ENCODE data around the gene CFAP107.

The CFAP107 gene

GRCh38 chr1:12756273-12756672 lies 10.3 kb downstream of the CFAP107 start:
- in situ Hi-C loops (cut with HindIII; ENCODE audit: low pct_unique_long_range_greater_than_20kb, low sequenced_read_pairs), result no loop called here
- no peak for DNase-seq (ENCODE audit: low read depth in 1 of 2, low spot score in 1 of 2)
- TF ChIP-seq JUND (IDR thresholded peaks at IDR 0.05; ENCODE audit: low read depth), result no peak

GRCh38 chr1:12756768-12757413 lies 10.9 kb downstream of the CFAP107 start:
- in situ Hi-C loops (cut with HindIII; ENCODE audit: low pct_unique_long_range_greater_than_20kb, low sequenced_read_pairs), result no loop called here
- no peak for TF ChIP-seq JUND (IDR thresholded peaks at IDR 0.05; ENCODE audit: low read depth)
- DNase-seq (ENCODE audit: low read depth in 1 of 2, low spot score in 1 of 2), result no peak

- no peak for DNase-seq (ENCODE audit: low read depth in 1 of 2, low spot score in 1 of 2)
- in situ Hi-C loops (cut with HindIII; ENCODE audit: low pct_unique_long_range_greater_than_20kb, low sequenced_read_pairs), result no loop called here
- TF ChIP-seq JUND (IDR thresholded peaks at IDR 0.05; ENCODE audit: low read depth), result no peak
Measured at GRCh38 chr1:12757836-12758235, 11.8 kb downstream of the CFAP107 start.

GRCh38 chr1:12760256-12760795 lies 14.3 kb downstream of the CFAP107 start:
- in situ Hi-C loops (cut with HindIII; ENCODE audit: low pct_unique_long_range_greater_than_20kb, low sequenced_read_pairs), result no loop called here
- TF ChIP-seq JUND (IDR thresholded peaks at IDR 0.05; ENCODE audit: low read depth), result no peak
- DNase-seq (ENCODE audit: low read depth in 1 of 2, low spot score in 1 of 2), result no peak

GRCh38 chr1:12761781-12762180 lies 15.8 kb downstream of the CFAP107 start:
- DNase-seq (ENCODE audit: low read depth in 1 of 2, low spot score in 1 of 2), result no peak
- no peak for TF ChIP-seq JUND (IDR thresholded peaks at IDR 0.05; ENCODE audit: low read depth)
- in situ Hi-C loops (cut with HindIII; ENCODE audit: low pct_unique_long_range_greater_than_20kb, low sequenced_read_pairs), result no loop called here

GRCh38 chr1:12762766-12763165 lies 16.8 kb downstream of the CFAP107 start:
- no peak for TF ChIP-seq JUND (IDR thresholded peaks at IDR 0.05; ENCODE audit: low read depth)
- in situ Hi-C loops (cut with HindIII; ENCODE audit: low pct_unique_long_range_greater_than_20kb, low sequenced_read_pairs), result no loop called here
- no peak for DNase-seq (ENCODE audit: low read depth in 1 of 2, low spot score in 1 of 2)

GRCh38 chr1:12763479-12763878 lies 17.5 kb downstream of the CFAP107 start:
- no peak for DNase-seq (ENCODE audit: low read depth in 1 of 2, low spot score in 1 of 2)
- no peak for TF ChIP-seq JUND (IDR thresholded peaks at IDR 0.05; ENCODE audit: low read depth)
- in situ Hi-C loops (cut with HindIII; ENCODE audit: low pct_unique_long_range_greater_than_20kb, low sequenced_read_pairs), result no loop called here

GRCh38 chr1:12764016-12764415 lies 18.0 kb downstream of the CFAP107 start:
- in situ Hi-C loops (cut with HindIII; ENCODE audit: low pct_unique_long_range_greater_than_20kb, low sequenced_read_pairs), result no loop called here
- DNase-seq (ENCODE audit: low read depth in 1 of 2, low spot score in 1 of 2), result no peak
- TF ChIP-seq JUND (IDR thresholded peaks at IDR 0.05; ENCODE audit: low read depth), result no peak

- in situ Hi-C loops (cut with HindIII; ENCODE audit: low pct_unique_long_range_greater_than_20kb, low sequenced_read_pairs), result no loop called here
- no peak for TF ChIP-seq JUND (IDR thresholded peaks at IDR 0.05; ENCODE audit: low read depth)
- DNase-seq (ENCODE audit: low read depth in 1 of 2, low spot score in 1 of 2), result no peak
Measured at GRCh38 chr1:12769031-12769430, 23.0 kb downstream of the CFAP107 start.

- no peak for TF ChIP-seq JUND (IDR thresholded peaks at IDR 0.05; ENCODE audit: low read depth)
- no peak for DNase-seq (ENCODE audit: low read depth in 1 of 2, low spot score in 1 of 2)
- in situ Hi-C loops (cut with HindIII; ENCODE audit: low pct_unique_long_range_greater_than_20kb, low sequenced_read_pairs), result no loop called here
Measured at GRCh38 chr1:12769976-12770505, 24.0 kb downstream of the CFAP107 start.

- no peak for TF ChIP-seq JUND (IDR thresholded peaks at IDR 0.05; ENCODE audit: low read depth)
- in situ Hi-C loops (cut with HindIII; ENCODE audit: low pct_unique_long_range_greater_than_20kb, low sequenced_read_pairs), result no loop called here
- DNase-seq (ENCODE audit: low read depth in 1 of 2, low spot score in 1 of 2), result no peak
Measured at GRCh38 chr1:12770620-12771019, 24.6 kb downstream of the CFAP107 start.

- no peak for TF ChIP-seq JUND (IDR thresholded peaks at IDR 0.05; ENCODE audit: low read depth)
- in situ Hi-C loops (cut with HindIII; ENCODE audit: low pct_unique_long_range_greater_than_20kb, low sequenced_read_pairs), result no loop called here
- DNase-seq (ENCODE audit: low read depth in 1 of 2, low spot score in 1 of 2), result no peak
Measured at GRCh38 chr1:12771186-12771585, 25.2 kb downstream of the CFAP107 start.

- in situ Hi-C loops (cut with HindIII; ENCODE audit: low pct_unique_long_range_greater_than_20kb, low sequenced_read_pairs), result no loop called here
- no peak for TF ChIP-seq JUND (IDR thresholded peaks at IDR 0.05; ENCODE audit: low read depth)
Measured at GRCh38 chr1:12772520-12772919, 26.5 kb downstream of the CFAP107 start.

GRCh38 chr1:12773438-12773837 lies 27.4 kb downstream of the CFAP107 start, which contains the start of gene PRAMEF12:
TSS of gene PRAMEF12 (plus strand) at chr1:12773738. CDS start at chr1:12774868, 1,130 bp downstream.
- no peak for TF ChIP-seq JUND (IDR thresholded peaks at IDR 0.05; ENCODE audit: low read depth)
- in situ Hi-C loops (cut with HindIII; ENCODE audit: low pct_unique_long_range_greater_than_20kb, low sequenced_read_pairs), result no loop called here
- DNase-seq (ENCODE audit: low read depth in 1 of 2, low spot score in 1 of 2), result no peak

More at GRCh38 chr1:12772520-12772919, 26.5 kb downstream of the CFAP107 start:
- DNase-seq (ENCODE audit: low read depth in 1 of 2, low spot score in 1 of 2), result no peak

Measured in T47D (cell line).